K562 (cell line): Measurements from ENCODE around the gene ACTL9. TPM values are rescaled to one million over a fixed set of nuclear protein-coding genes. Genes with fewer than 3 reads are reported as not detected.

Experiments used
- ATAC-seq: fragments of 200-7000 bp; cut with Tn5 transposase; 3 replicates; pipeline ENCODE4 v1.9.1; 2020; ENCODE audit warnings: moderate library complexity
- BruUV-seq: library from RNA; stranded (reverse); fragments of 400-500 nt; replicated peaks from 2 replicates; lab custom pipeline; 2021; lab: Mats Ljungman, UMichigan
- CTCF ChIA-PET: fragments of 300-600 bp; formaldehyde crosslinking; extraction: SDS; loops from one replicate; lab custom pipeline; 2021; ENCODE audit warnings: low intra/inter-chr PET ratio; lab: Yijun Ruan, JAX
- POLR2A ChIA-PET: fragments of 300-600, 350-650 bp; sonication (Branson Sonifier 250); formaldehyde crosslinking; extraction: SDS; loops from one replicate; lab custom pipeline; 2021; ENCODE audit warnings: antibody characterized with exemption, inconsistent platforms; lab: Yijun Ruan, JAX
- DNase-seq, 4 experiments: peaks; one replicate each; pipeline versions ENCODE4 v3.0.0 to v3.0.0-alpha.2; 2011 to 2018; ENCODE audit warnings: low spot score in 3 of 4, mixed read lengths in 3 of 4; ENCODE audit errors: extremely low read depth in 1 of 4
- FAIRE-seq: peaks from 2 replicates; lab custom pipeline; 2011; peaks lifted over from hg19 to GRCh38; lab: Jason Lieb, UNC
- H2AFZ ChIP-seq: 2 replicates; pipeline ENCODE4 v1.6.0; 2011; ENCODE audit warnings: low read depth, low read length, control low read depth, inconsistent platforms
- H3K27ac ChIP-seq: fragments of 200-600 bp; 3 replicates; pipeline ENCODE4 v1.8.0; 2011; ENCODE audit warnings: low read depth, mild to moderate bottlenecking, control low read depth, inconsistent platforms, low read length, moderate library complexity, mixed read lengths; ENCODE audit errors: extremely low read depth
- H3K27me3 ChIP-seq, 2 experiments: fragments of 300-600 bp in 1 of 2; 2 replicates in 1 of 2; 3 replicates in 1 of 2; pipeline versions ENCODE4 v1.6.0 to v1.8.0; 2011; ENCODE audit warnings: inconsistent platforms in 2 of 2, low read length in 2 of 2, mild to moderate bottlenecking in 1 of 2, mixed read lengths in 1 of 2, moderate library complexity in 1 of 2; ENCODE audit not compliant: control insufficient read depth in 2 of 2, insufficient read depth in 2 of 2
- H3K36me3 ChIP-seq: fragments of 300-600 bp; 3 replicates; pipeline ENCODE4 v1.8.0; 2011; ENCODE audit warnings: mild to moderate bottlenecking, low read length, inconsistent platforms; ENCODE audit not compliant: control insufficient read depth, insufficient read depth
- H3K4me1 ChIP-seq, 2 experiments: fragments of 200-600 bp in 1 of 2; replicated peaks in 1 of 2; 2 replicates in 1 of 2; 3 replicates in 1 of 2; pipeline versions ENCODE4 v1.5.1 to v1.8.0; 2011; ENCODE audit warnings: inconsistent platforms in 2 of 2, low read length in 2 of 2, mild to moderate bottlenecking in 1 of 2, mixed read lengths in 1 of 2, moderate library complexity in 1 of 2; ENCODE audit not compliant: control insufficient read depth in 2 of 2, insufficient read depth in 2 of 2
- H3K4me2 ChIP-seq: 2 replicates; pipeline ENCODE4 v1.6.1; 2011; ENCODE audit warnings: low read length, control low read depth, inconsistent platforms, mixed read lengths; ENCODE audit not compliant: insufficient read depth
- H3K4me3 ChIP-seq: fragments of 200-600 bp; sonication (generic), shearing (Covaris generic); 2 replicates; pipeline ENCODE4 v1.5.1; 2016; ENCODE audit warnings: control low read depth, inconsistent platforms
- H3K79me2 ChIP-seq: fragments of 200-600 bp; 3 replicates; pipeline ENCODE4 v1.8.0; 2011; ENCODE audit warnings: low read length, inconsistent platforms; ENCODE audit not compliant: control insufficient read depth, insufficient read depth
- H3K9ac ChIP-seq, 2 experiments: 2 replicates each; pipeline versions ENCODE4 v1.6.0 to v1.6.1; 2011; ENCODE audit warnings: low read depth in 2 of 2, low read length in 2 of 2, control low read depth in 1 of 2, inconsistent platforms in 1 of 2, mild to moderate bottlenecking in 1 of 2, mixed read lengths in 1 of 2; ENCODE audit not compliant: insufficient read depth in 1 of 2
- H3K9me1 ChIP-seq: one replicate; pipeline ENCODE4 v1.6.0; 2011; ENCODE audit warnings: inconsistent platforms, mild to moderate bottlenecking, low read length, moderate library complexity; ENCODE audit not compliant: control insufficient read depth, insufficient read depth
- H3K9me3 ChIP-seq: replicated peaks from 2 replicates; pipeline ENCODE4 v1.5.1; 2011; ENCODE audit warnings: low read depth, low read length, inconsistent platforms; ENCODE audit not compliant: control insufficient read depth, insufficient read depth
- H4K20me1 ChIP-seq: replicated peaks from 2 replicates; pipeline ENCODE4 v1.6.1; 2011; ENCODE audit warnings: low read length, inconsistent platforms, mixed read lengths; ENCODE audit not compliant: control insufficient read depth, insufficient read depth
- CREBBP ChIP-seq: IDR thresholded peaks from one replicate; pipeline ENCODE4 v1.6.1; 2012; ENCODE audit warnings: low read depth, mild to moderate bottlenecking, control low read depth, inconsistent platforms, low read length
- JUNB ChIP-seq: fragments of 450-650 bp; formaldehyde crosslinking; conservative IDR thresholded peaks from 2 replicates; pipeline ENCODE4 v1.4.0; 2020; ENCODE audit warnings: mild to moderate bottlenecking
- ZNF217 ChIP-seq: sonication (generic); formaldehyde crosslinking; IDR thresholded peaks from 2 replicates; pipeline ENCODE4 v1.8.0; 2022; ENCODE audit warnings: mild to moderate bottlenecking, missing genetic modification reagents
- ZNF766 ChIP-seq: fragments of 200-800 bp; sonication (Bioruptor generic); conservative IDR thresholded peaks from 2 replicates; pipeline ENCODE4 v1.6.1; 2016; ENCODE audit warnings: missing genetic modification characterization, missing compliant biosample characterization
- ZNF778 ChIP-seq: fragments of 450-650 bp; formaldehyde crosslinking; IDR thresholded peaks from 2 replicates; pipeline ENCODE4 v1.4.0; 2020; ENCODE audit warnings: mild to moderate bottlenecking, moderate library complexity
- WGBS: fragments of 100-300 bp; shearing (Covaris generic); methylation state at CpG from one replicate; pipeline ENCODE4 v1.1.6; 2016; ENCODE audit warnings: low coverage, mixed read lengths; ENCODE audit not compliant: insufficient coverage; ENCODE audit errors: missing lambda C conversion rate; 5-methylcytosine and 5-hydroxymethylcytosine counted together
- in situ Hi-C: fragments of 300-500 bp; cut with MboI; formaldehyde crosslinking; loops from 4 replicates; pipeline ENCODE4 v1.15.0; 2018; ENCODE audit warnings: inconsistent platforms, mixed read lengths
- intact Hi-C: fragments of 100-400 bp; cut with micrococcal nuclease; formaldehyde crosslinking; loops from 2 replicates; pipeline ENCODE4 v1.14.2; 2022
- polyA plus RNA-seq, 8 experiments: library from polyadenylated mRNA; depleted of rRNA in 4 of 8; stranded (reverse) in 5 of 8; unstranded in 3 of 8; fragments of >200 nt; fragmentation: Nextera tagmentation in 2 of 8; fragmentation: Illumina TruSeq in 1 of 8; extraction: Ambion mirVana in 2 of 8; extraction: Trizol in 1 of 8; gene quantifications; 2 replicates each; pipeline versions ENCODE4 v1.2.1 to v1.2.3, GENCODE V29; 2011 to 2014; ENCODE audit warnings: inconsistent platforms in 1 of 8, missing spikeins in 1 of 8
- total RNA-seq, 7 experiments: library from RNA; depleted of rRNA in 6 of 7; stranded (reverse); fragments of >200 nt in 6 of 7; fragmentation: Illumina TruSeq in 2 of 7; extraction: Trizol in 2 of 7; gene quantifications; 2 replicates each; pipeline versions ENCODE4 v1.2.1 to v1.2.3, GENCODE V29; 2011 to 2021; ENCODE audit warnings: low replicate concordance in 1 of 7
- TF ChIP-seq, protein P1 (sequence below): IDR thresholded peaks from 2 replicates; pipeline ENCODE4 v1.6.1; 2012; ENCODE audit warnings: low read depth, low read length, improper control_type of control experiment, borderline replicate concordance
- TF ChIP-seq, protein P2 (sequence below): fragments of 450-650 bp; IDR thresholded peaks from 2 replicates; pipeline ENCODE4 v1.6.1; 2016; ENCODE audit warnings: mild to moderate bottlenecking
- TF ChIP-seq, protein P3 (sequence below): fragments of 450-650 bp; IDR thresholded peaks from 2 replicates; pipeline ENCODE4 v1.6.1; 2016; ENCODE audit warnings: missing biosample characterization, missing genetic modification characterization
- TF ChIP-seq, protein P4 (sequence below): fragments of 250-450 bp; sonication (Bioruptor Pico); IDR thresholded peaks from 2 replicates; pipeline ENCODE4 v1.5.0; 2021

The ACTL9 gene
- total and polyA plus RNA-seq, 9 of the 15 experiments (the other 6 are each of a cell fraction or from before 2014, with no cell fraction given) = not detected

DNA sequence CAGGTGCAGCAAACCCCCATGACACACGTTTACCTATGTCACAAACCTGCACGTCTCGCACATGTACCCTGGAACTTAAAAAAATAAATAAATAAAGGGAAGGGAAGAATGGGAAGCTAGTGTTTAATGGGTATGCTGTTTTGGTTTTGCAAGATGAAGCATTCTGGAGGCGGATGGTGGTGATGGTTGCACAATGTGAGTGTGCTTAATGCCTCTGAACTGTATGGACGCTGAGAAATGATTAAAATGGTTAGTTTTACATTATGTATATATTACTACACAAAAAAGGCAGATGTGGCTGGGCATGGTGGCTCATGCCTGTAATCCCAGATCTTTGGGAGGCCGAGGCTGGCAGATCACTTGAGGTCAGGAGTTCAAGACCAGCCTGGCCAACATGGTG lies 50.4 kb downstream of the ACTL9 start:
- no peaks in the 10 kb centered on the region for H3K79me2 ChIP-seq
- H3K4me2 ChIP-seq = no peak overlapping the region
- no peak for DNase-seq
- ATAC-seq = no peak
- H3K27me3 ChIP-seq = peaks cover 0 to 16% of the 10 kb centered on the region in 2 experiments; a peak in 2 of 5 replicates
- no peaks in the 10 kb centered on the region for H4K20me1 ChIP-seq
- no peaks in the 10 kb centered on the region for H3K9me1 ChIP-seq
- H3K36me3 ChIP-seq = no peaks in the 10 kb centered on the region
- ChIA-PET CTCF (no interaction called here), POLR2A (no interaction called here)
- no peak overlapping the region for H2AFZ ChIP-seq
- H3K4me1 ChIP-seq = no peaks in the 10 kb centered on the region
- in situ Hi-C loops = no loop called here
- H3K4me3 ChIP-seq = no peak overlapping the region
- no peaks in the 10 kb centered on the region for H3K9me3 ChIP-seq
- WGBS = 3% methylated on average over 6 of the region's 6 CpGs
- TF ChIP-seq, protein P1, sequence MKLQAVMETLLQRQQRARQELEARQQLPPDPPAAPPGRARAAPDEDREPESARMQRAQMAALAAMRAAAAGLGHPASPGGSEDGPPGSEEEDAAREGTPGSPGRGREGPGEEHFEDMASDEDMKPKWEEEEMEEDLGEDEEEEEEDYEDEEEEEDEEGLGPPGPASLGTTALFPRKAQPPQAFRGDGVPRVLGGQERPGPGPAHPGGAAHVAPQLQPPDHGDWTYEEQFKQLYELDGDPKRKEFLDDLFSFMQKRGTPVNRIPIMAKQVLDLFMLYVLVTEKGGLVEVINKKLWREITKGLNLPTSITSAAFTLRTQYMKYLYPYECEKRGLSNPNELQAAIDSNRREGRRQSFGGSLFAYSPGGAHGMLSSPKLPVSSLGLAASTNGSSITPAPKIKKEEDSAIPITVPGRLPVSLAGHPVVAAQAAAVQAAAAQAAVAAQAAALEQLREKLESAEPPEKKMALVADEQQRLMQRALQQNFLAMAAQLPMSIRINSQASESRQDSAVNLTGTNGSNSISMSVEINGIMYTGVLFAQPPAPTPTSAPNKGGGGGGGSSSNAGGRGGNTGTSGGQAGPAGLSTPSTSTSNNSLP = no peak
- TF ChIP-seq, protein P2, sequence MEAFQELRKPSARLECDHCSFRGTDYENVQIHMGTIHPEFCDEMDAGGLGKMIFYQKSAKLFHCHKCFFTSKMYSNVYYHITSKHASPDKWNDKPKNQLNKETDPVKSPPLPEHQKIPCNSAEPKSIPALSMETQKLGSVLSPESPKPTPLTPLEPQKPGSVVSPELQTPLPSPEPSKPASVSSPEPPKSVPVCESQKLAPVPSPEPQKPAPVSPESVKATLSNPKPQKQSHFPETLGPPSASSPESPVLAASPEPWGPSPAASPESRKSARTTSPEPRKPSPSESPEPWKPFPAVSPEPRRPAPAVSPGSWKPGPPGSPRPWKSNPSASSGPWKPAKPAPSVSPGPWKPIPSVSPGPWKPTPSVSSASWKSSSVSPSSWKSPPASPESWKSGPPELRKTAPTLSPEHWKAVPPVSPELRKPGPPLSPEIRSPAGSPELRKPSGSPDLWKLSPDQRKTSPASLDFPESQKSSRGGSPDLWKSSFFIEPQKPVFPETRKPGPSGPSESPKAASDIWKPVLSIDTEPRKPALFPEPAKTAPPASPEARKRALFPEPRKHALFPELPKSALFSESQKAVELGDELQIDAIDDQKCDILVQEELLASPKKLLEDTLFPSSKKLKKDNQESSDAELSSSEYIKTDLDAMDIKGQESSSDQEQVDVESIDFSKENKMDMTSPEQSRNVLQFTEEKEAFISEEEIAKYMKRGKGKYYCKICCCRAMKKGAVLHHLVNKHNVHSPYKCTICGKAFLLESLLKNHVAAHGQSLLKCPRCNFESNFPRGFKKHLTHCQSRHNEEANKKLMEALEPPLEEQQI = no peak
- TF ChIP-seq ZNF766 (CRISPR knock-in tag) (no peak), ZNF778 (no peak), CREBBP (no peak), JUNB (no peak), ZNF217 (no peak)
- TF ChIP-seq, protein P3, sequence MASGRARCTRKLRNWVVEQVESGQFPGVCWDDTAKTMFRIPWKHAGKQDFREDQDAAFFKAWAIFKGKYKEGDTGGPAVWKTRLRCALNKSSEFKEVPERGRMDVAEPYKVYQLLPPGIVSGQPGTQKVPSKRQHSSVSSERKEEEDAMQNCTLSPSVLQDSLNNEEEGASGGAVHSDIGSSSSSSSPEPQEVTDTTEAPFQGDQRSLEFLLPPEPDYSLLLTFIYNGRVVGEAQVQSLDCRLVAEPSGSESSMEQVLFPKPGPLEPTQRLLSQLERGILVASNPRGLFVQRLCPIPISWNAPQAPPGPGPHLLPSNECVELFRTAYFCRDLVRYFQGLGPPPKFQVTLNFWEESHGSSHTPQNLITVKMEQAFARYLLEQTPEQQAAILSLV (tag) = no peak
- TF ChIP-seq, protein P4, sequence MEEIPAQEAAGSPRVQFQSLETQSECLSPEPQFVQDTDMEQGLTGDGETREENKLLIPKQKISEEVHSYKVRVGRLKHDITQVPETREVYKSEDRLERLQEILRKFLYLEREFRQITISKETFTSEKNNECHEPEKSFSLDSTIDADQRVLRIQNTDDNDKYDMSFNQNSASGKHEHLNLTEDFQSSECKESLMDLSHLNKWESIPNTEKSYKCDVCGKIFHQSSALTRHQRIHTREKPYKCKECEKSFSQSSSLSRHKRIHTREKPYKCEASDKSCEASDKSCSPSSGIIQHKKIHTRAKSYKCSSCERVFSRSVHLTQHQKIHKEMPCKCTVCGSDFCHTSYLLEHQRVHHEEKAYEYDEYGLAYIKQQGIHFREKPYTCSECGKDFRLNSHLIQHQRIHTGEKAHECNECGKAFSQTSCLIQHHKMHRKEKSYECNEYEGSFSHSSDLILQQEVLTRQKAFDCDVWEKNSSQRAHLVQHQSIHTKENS (CRISPR knock-in tag) = no peak
- no peak overlapping the region for H3K9ac ChIP-seq
- BruUV-seq = no TSS peak
- no peak for FAIRE-seq
- intact Hi-C loops = no loop called here
- no peak overlapping the region for H3K27ac ChIP-seq
